Endothelial cell of umbilical vein (primary cell): ENCODE results near the gene XPNPEP1. TPM values are rescaled to one million over a fixed set of nuclear protein-coding genes. Genes with fewer than 3 reads are reported as not detected.

Experiments
- BruUV-seq: library from RNA; stranded (reverse); fragments of 400-500 nt; replicated peaks from 2 replicates; lab custom pipeline; 2021; lab: Mats Ljungman, UMichigan
- CTCF ChIA-PET: fragments of 300-600, 350-600 bp; sonication (Branson Sonifier 250); formaldehyde crosslinking; loops from one replicate; lab custom pipeline; 2021; ENCODE audit warnings: antibody characterized with exemption, inconsistent platforms; lab: Charles Lee
- POLR2A ChIA-PET: fragments of 300-600, 350-600 bp; sonication (Branson Sonifier 250); formaldehyde crosslinking; loops from one replicate; lab custom pipeline; 2021; ENCODE audit warnings: antibody characterized with exemption, inconsistent platforms; lab: Charles Lee
- DNase-seq: peaks from one replicate; pipeline ENCODE4 v3.0.0-alpha.2; 2011; ENCODE audit warnings: low read depth, low spot score
- FAIRE-seq: peaks from 2 replicates; lab custom pipeline; 2011; peaks lifted over from hg19 to GRCh38; lab: Jason Lieb, UNC
- H2AFZ ChIP-seq: 2 replicates; pipeline ENCODE4 v1.6.0; 2012; ENCODE audit warnings: low read depth, low read length, control low read depth, inconsistent platforms
- H3K27ac ChIP-seq: 2 replicates; pipeline ENCODE4 v1.5.1; 2011; ENCODE audit warnings: low read depth, mild to moderate bottlenecking, control low read depth, low read length, moderate library complexity; ENCODE audit not compliant: insufficient read depth
- H3K27me3 ChIP-seq, 2 experiments: 2 replicates each; pipeline versions ENCODE4 v1.6.0 to v1.6.1; 2011; ENCODE audit warnings: low read length in 2 of 2, mixed read lengths in 1 of 2; ENCODE audit not compliant: control insufficient read depth in 2 of 2, insufficient read depth in 2 of 2
- H3K36me3 ChIP-seq, 2 experiments: 2 replicates in 1 of 2; 3 replicates in 1 of 2; pipeline ENCODE4 v1.5.1; 2011; ENCODE audit warnings: low read length in 2 of 2, mild to moderate bottlenecking in 1 of 2, moderate library complexity in 1 of 2; ENCODE audit not compliant: control insufficient read depth in 2 of 2, insufficient read depth in 2 of 2; ENCODE audit errors: extremely low read depth in 1 of 2
- H3K4me1 ChIP-seq: 3 replicates; pipeline ENCODE4 v1.5.1; 2011; ENCODE audit warnings: mild to moderate bottlenecking, low read length; ENCODE audit not compliant: control insufficient read depth, insufficient read depth; ENCODE audit errors: extremely low read depth
- H3K4me2 ChIP-seq: 2 replicates; pipeline ENCODE4 v1.6.1; 2011; ENCODE audit warnings: low read length, control low read depth, mixed read lengths; ENCODE audit not compliant: insufficient read depth
- H3K4me3 ChIP-seq, 3 experiments: fragments of 200-600 bp in 1 of 3; sonication (generic), shearing (Covaris generic) in 1 of 3; replicated peaks in 1 of 3; 2 replicates each; pipeline ENCODE4 v1.5.1; 2011 to 2016; ENCODE audit warnings: control low read depth in 3 of 3, low read length in 3 of 3, mild to moderate bottlenecking in 2 of 3, inconsistent platforms in 1 of 3, low read depth in 1 of 3, moderate library complexity in 1 of 3; ENCODE audit not compliant: insufficient read depth in 1 of 3
- H3K79me2 ChIP-seq: 2 replicates; pipeline ENCODE4 v1.6.0; 2012; ENCODE audit warnings: low read length, inconsistent platforms; ENCODE audit not compliant: control insufficient read depth, insufficient read depth
- H3K9ac ChIP-seq: replicated peaks from 2 replicates; pipeline ENCODE3; 2011; ENCODE audit warnings: low read length, control low read depth; ENCODE audit not compliant: insufficient read depth; ENCODE audit errors: extremely low read depth
- H3K9me1 ChIP-seq: replicated peaks from 3 replicates; pipeline ENCODE4 v1.6.0; 2011; ENCODE audit warnings: mild to moderate bottlenecking, low read length; ENCODE audit not compliant: control insufficient read depth, insufficient read depth; ENCODE audit errors: extremely low read depth
- H3K9me3 ChIP-seq: replicated peaks from 2 replicates; pipeline ENCODE4 v1.5.1; 2012; ENCODE audit warnings: low read length, inconsistent platforms; ENCODE audit not compliant: control insufficient read depth, insufficient read depth
- H4K20me1 ChIP-seq: replicated peaks from 2 replicates; pipeline ENCODE3; 2011; ENCODE audit warnings: mild to moderate bottlenecking, low read length; ENCODE audit not compliant: control insufficient read depth, insufficient read depth; ENCODE audit errors: extremely low read depth
- EZH2 ChIP-seq: IDR thresholded peaks from 2 replicates; pipeline ENCODE4 v1.6.1; 2012; ENCODE audit warnings: borderline replicate concordance, low read depth, mild to moderate bottlenecking, moderate library complexity, low read length, inconsistent platforms; ENCODE audit not compliant: severe bottlenecking
- FOS ChIP-seq: IDR thresholded peaks from 2 replicates; pipeline ENCODE4 v1.6.1; 2011; ENCODE audit warnings: mild to moderate bottlenecking, low read length, moderate library complexity, borderline replicate concordance; ENCODE audit not compliant: insufficient read depth
- GATA2 ChIP-seq: IDR thresholded peaks from 2 replicates; pipeline ENCODE4 v1.7.0; 2011; ENCODE audit warnings: low read depth, mild to moderate bottlenecking, moderate library complexity, mixed read lengths, low read length; ENCODE audit not compliant: insufficient read length, insufficient read depth
- JUN ChIP-seq: IDR thresholded peaks from 2 replicates; pipeline ENCODE4 v1.6.1; 2011; ENCODE audit warnings: borderline replicate concordance, low read depth; ENCODE audit not compliant: insufficient read length, insufficient read depth
- MAX ChIP-seq: IDR thresholded peaks from 2 replicates; pipeline ENCODE4 v1.6.1; 2011; ENCODE audit not compliant: insufficient read depth, insufficient read length
- MYC ChIP-seq: IDR thresholded peaks from one replicate; pipeline ENCODE4 v1.6.1; 2011; ENCODE audit warnings: mild to moderate bottlenecking, low read depth, low read length
- POLR2A ChIP-seq: IDR thresholded peaks from 2 replicates; pipeline ENCODE4 v1.6.1; 2012; ENCODE audit warnings: low read depth, mild to moderate bottlenecking, control low read depth, low read length
- POLR2AphosphoS5 ChIP-seq: IDR thresholded peaks from 2 replicates; pipeline ENCODE4 v1.6.1; 2012; ENCODE audit warnings: low read depth, mild to moderate bottlenecking, control low read depth, low read length, moderate library complexity; ENCODE audit not compliant: insufficient read depth
- dilution Hi-C: fragments of 300-500 bp; cut with MboI; formaldehyde crosslinking; loops from one replicate; pipeline ENCODE4 v1.15.0; 2019; ENCODE audit warnings: low sequenced_read_pairs; ENCODE audit not compliant: extremely low pct_ligation_motif_present
- intact Hi-C: fragments of 100-400 bp; cut with micrococcal nuclease; formaldehyde crosslinking; loops from one replicate; pipeline ENCODE4 v1.10.0; 2022
- polyA plus RNA-seq, 4 experiments: library from polyadenylated mRNA; depleted of rRNA in 3 of 4; stranded (reverse) in 3 of 4; unstranded in 1 of 4; fragments of >200 nt; gene quantifications; 2 replicates each; pipeline versions ENCODE4 v1.2.1 to v1.2.3, GENCODE V29; 2011 to 2012; ENCODE audit warnings: missing spikeins in 1 of 4
- total RNA-seq: library from RNA; stranded (reverse); gene quantifications from 2 replicates; pipeline ENCODE4 v1.2.3, GENCODE V29; 2021
- TF ChIP-seq, protein P1 (sequence below), 2 donors: IDR thresholded peaks; 1 replicate in 1 of 2; 2 replicates in 1 of 2; pipeline ENCODE4 v1.5.1; 2011; ENCODE audit warnings: low read length in 2 of 2, mild to moderate bottlenecking in 2 of 2, moderate library complexity in 2 of 2, control low read depth in 1 of 2, inconsistent platforms in 1 of 2, low read depth in 1 of 2; ENCODE audit not compliant: insufficient read depth in 1 of 2; ENCODE audit errors: extremely low read depth in 1 of 2

The XPNPEP1 gene
- total and polyA plus RNA-seq, 2 donors (not counting 3 experiments of a cell fraction or from before 2014, with no cell fraction given) = 81.1 to 245 TPM

DNA sequence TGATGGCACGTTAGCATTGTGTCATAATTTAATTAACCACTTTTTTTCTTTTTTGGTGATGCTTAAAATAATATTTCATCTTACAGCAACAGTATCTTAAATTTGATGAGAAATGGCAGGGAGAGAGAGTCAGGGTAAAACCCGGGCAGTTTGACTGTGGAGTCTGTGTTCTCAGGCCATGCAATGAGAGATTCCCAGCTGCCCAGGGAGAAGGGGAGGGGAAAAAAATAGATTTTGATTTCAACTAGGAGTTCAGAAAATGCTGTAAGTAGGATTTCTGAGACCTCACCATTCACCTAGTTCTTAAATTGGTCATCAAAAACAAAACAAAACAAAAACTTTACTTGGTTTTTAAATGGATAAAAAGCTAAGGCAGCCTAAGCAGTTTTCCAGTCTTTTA, 37.4 kb upstream of the XPNPEP1 start:
- ChIA-PET POLR2A (no interaction called here), CTCF (interaction anchor here (1.0 to 2.3 kb wide), 2 partner anchors 15 to 18 kb away, joined by 4 to 5 read pairs; no protein-coding TSS in a partner anchor)
- TF ChIP-seq JUN (no peak), MYC (no peak), MAX (no peak), POLR2AphosphoS5 (no peak), FOS (no peak), GATA2 (no peak), EZH2 (no peak), POLR2A (no peak)
- TF ChIP-seq, protein P1, sequence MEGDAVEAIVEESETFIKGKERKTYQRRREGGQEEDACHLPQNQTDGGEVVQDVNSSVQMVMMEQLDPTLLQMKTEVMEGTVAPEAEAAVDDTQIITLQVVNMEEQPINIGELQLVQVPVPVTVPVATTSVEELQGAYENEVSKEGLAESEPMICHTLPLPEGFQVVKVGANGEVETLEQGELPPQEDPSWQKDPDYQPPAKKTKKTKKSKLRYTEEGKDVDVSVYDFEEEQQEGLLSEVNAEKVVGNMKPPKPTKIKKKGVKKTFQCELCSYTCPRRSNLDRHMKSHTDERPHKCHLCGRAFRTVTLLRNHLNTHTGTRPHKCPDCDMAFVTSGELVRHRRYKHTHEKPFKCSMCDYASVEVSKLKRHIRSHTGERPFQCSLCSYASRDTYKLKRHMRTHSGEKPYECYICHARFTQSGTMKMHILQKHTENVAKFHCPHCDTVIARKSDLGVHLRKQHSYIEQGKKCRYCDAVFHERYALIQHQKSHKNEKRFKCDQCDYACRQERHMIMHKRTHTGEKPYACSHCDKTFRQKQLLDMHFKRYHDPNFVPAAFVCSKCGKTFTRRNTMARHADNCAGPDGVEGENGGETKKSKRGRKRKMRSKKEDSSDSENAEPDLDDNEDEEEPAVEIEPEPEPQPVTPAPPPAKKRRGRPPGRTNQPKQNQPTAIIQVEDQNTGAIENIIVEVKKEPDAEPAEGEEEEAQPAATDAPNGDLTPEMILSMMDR (IDR thresholded peaks at IDR 0.05; ENCODE audit: extremely low read depth in 1 of 2, insufficient read depth in 1 of 2, low read depth in 1 of 2, low read length in 2 of 2) = no peak
- intact Hi-C loops = no loop called here
- no peak for FAIRE-seq
- DNase-seq = no peak
- dilution Hi-C loops = no loop called here
- no peaks in the 10 kb centered on the region for H3K9me3 ChIP-seq
- no peaks in the 10 kb centered on the region for H3K27me3 ChIP-seq
- no peak overlapping the region for H3K4me2 ChIP-seq
- BruUV-seq = no TSS peak
- H2AFZ ChIP-seq = no peak overlapping the region
- H3K9me1 ChIP-seq = no peaks in the 10 kb centered on the region
- H3K27ac ChIP-seq = no peak overlapping the region
- no peak overlapping the region for H3K9ac ChIP-seq
- H3K36me3 ChIP-seq = no peaks in the 10 kb centered on the region
- no peaks in the 10 kb centered on the region for H3K79me2 ChIP-seq
- H4K20me1 ChIP-seq = no peaks in the 10 kb centered on the region
- no peak overlapping the region for H3K4me3 ChIP-seq
- H3K4me1 ChIP-seq = peaks cover 7% of the 10 kb centered on the region
